ENCODE measurements around the gene KRTAP5-10. TPM values are rescaled to one million over a fixed set of nuclear protein-coding genes. Genes with fewer than 3 reads are reported as not detected.

KRTAP5-10 gene, protein sequence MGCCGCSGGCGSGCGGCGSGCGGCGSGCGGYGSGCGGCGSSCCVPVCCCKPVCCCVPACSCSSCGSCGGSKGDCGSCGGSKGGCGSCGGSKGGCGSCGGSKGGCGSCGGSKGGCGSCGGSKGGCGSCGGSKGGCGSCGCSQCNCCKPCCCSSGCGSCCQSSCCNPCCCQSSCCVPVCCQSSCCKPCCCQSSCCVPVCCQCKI
- total RNA-seq, result not detected in 2 replicates

GRCh38 chr11:71565263-71565662 is at the start of gene KRTAP5-10:
KRTAP5-10 (plus strand) TSS chr11:71565563; CDS start chr11:71565588, 25 bp downstream.

GRCh38 chr11:71526796-71527575 is 38.4 kb upstream of the KRTAP5-10 start, which contains the start of gene KRTAP5-7:
KRTAP5-7 (plus strand) TSS chr11:71527267; CDS start chr11:71527301, 34 bp downstream.

GRCh38 chr11:71537977-71538665 is 27.2 kb upstream of the KRTAP5-10 start, which contains the start of gene KRTAP5-8:
KRTAP5-8 (plus strand) TSS chr11:71538025; CDS start chr11:71538056, 31 bp downstream.

GRCh38 chr11:71548120-71548519 is 17.2 kb upstream of the KRTAP5-10 start, which contains the start of gene KRTAP5-9:
KRTAP5-9 (plus strand) TSS chr11:71548420; CDS start chr11:71548658, 238 bp downstream.

DNA sequence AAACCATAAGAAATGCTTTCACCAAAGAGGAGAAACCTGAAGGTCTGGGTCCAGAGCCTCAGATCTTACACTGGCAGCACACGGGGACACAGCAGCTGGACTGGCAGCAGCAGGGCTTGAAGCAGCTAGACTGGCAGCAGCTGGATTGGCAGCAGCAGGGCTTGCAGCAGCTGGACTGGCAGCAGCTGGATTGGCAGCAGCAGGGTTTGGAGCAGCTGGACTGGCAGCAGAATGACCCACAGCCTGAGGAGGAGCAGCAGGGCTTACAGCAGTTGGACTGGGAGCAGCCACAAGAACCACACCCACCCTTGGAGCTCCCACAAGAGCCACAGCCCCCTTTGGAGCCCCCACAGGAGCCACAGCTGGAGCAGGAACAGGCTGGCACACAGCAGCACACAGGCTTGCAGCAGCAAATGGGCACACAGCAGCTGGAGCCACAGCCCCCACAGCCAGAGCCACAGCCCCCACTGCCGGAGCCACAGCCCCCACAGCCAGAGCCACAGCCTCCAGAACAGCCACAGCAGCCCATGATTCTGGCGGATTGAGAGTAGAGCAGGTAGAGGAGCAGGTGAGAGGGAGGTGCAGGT is 17.0 kb downstream of the KRTAP5-10 start, which contains the start of gene KRTAP5-11:
TSS of gene KRTAP5-11 (minus strand) at position 567 of the 587 bp plus-strand sequence. CDS start at position 529, 38 bp downstream.

Other genes with a start within 250 kb of the KRTAP5-10 start
- 15.4 and 159 TPM in 2 replicates for gene DHCR7, start 117.2 kb upstream of the KRTAP5-10 start, total RNA-seq
- 39.3 and 47.1 TPM in 2 replicates for gene NADSYN1, start 112.4 kb upstream of the KRTAP5-10 start, total RNA-seq
- not detected in 2 replicates for gene KRTAP5-7, start 38.3 kb upstream of the KRTAP5-10 start, total RNA-seq
- not detected in 2 replicates for gene KRTAP5-8, start 27.5 kb upstream of the KRTAP5-10 start, total RNA-seq
- gene KRTAP5-9, start 17.1 kb upstream of the KRTAP5-10 start, total RNA-seq, result not detected in 2 replicates
- gene KRTAP5-11, start 17.3 kb downstream of the KRTAP5-10 start, total RNA-seq, result not detected in 2 replicates